SK-N-SH treated with all-trans-retinoic acid at 6 μM for 48 hours (cell line): ENCODE data around the gene CEACAM18.

ENCODE experiments used
- ATAC-seq: fragments of 200-7000 bp; cut with Tn5 transposase; 3 replicates; pipeline ENCODE4 v1.9.1; 2020; ENCODE audit warnings: mild to moderate bottlenecking, moderate library complexity
- ARNTL ChIP-seq: fragments of 450-650 bp; formaldehyde crosslinking; IDR thresholded peaks from 2 replicates; pipeline ENCODE4 v1.5.0; 2020; ENCODE audit warnings: low read depth, mild to moderate bottlenecking, moderate library complexity, borderline replicate concordance
- BACH2 ChIP-seq: fragments of 250-450 bp; sonication (Bioruptor Pico); IDR thresholded peaks from 2 replicates; pipeline ENCODE4 v1.9.0; 2021; ENCODE audit warnings: mild to moderate bottlenecking, borderline replicate concordance
- CREB5 ChIP-seq: fragments of 250-450 bp; sonication (Bioruptor Pico); IDR thresholded peaks from 2 replicates; pipeline ENCODE4 v1.5.1; 2020; ENCODE audit warnings: low read depth, mild to moderate bottlenecking, moderate library complexity
- CSDC2 ChIP-seq: fragments of 250-450 bp; sonication (Bioruptor Pico); IDR thresholded peaks from 2 replicates; pipeline ENCODE4 v1.5.0; 2020; ENCODE audit warnings: mild to moderate bottlenecking, moderate library complexity
- CSRNP3 ChIP-seq: fragments of 250-450 bp; sonication (Bioruptor Pico); IDR thresholded peaks from 2 replicates; pipeline ENCODE4 v1.5.1; 2021; ENCODE audit warnings: mild to moderate bottlenecking, moderate library complexity
- ESRRG ChIP-seq: fragments of 250-450 bp; sonication (Bioruptor Pico); IDR thresholded peaks from 2 replicates; pipeline ENCODE4 v1.6.1; 2021; ENCODE audit warnings: mild to moderate bottlenecking
- GLIS3 ChIP-seq: fragments of 250-450 bp; sonication (Bioruptor Pico); IDR thresholded peaks from 2 replicates; pipeline ENCODE4 v1.5.0; 2020; ENCODE audit warnings: mild to moderate bottlenecking, moderate library complexity
- ISL1 ChIP-seq: fragments of 250-450 bp; sonication (Bioruptor Pico); IDR thresholded peaks from 2 replicates; pipeline ENCODE4 v2.1.2; 2022; ENCODE audit warnings: mild to moderate bottlenecking, moderate library complexity
- OSR1 ChIP-seq: fragments of 250-450 bp; sonication (Bioruptor Pico); IDR thresholded peaks from 2 replicates; pipeline ENCODE4 v1.8.0; 2022; ENCODE audit warnings: moderate library complexity, mild to moderate bottlenecking, inconsistent platforms
- POU6F1 ChIP-seq: fragments of 250-450 bp; sonication (Bioruptor Pico); IDR thresholded peaks from 2 replicates; pipeline ENCODE4 v1.8.0; 2021; ENCODE audit warnings: low read depth, mild to moderate bottlenecking, moderate library complexity, borderline replicate concordance
- PPARA ChIP-seq: fragments of 250-450 bp; sonication (Bioruptor Pico); IDR thresholded peaks from 2 replicates; pipeline ENCODE4 v1.5.0; 2020; ENCODE audit warnings: mild to moderate bottlenecking, borderline replicate concordance
- RARB ChIP-seq: fragments of 250-450 bp; sonication (Bioruptor Pico); IDR thresholded peaks from 2 replicates; pipeline ENCODE4 v1.8.0; 2021; ENCODE audit warnings: mild to moderate bottlenecking, moderate library complexity
- SNAI2 ChIP-seq: fragments of 250-450 bp; sonication (Bioruptor Pico); IDR thresholded peaks from 2 replicates; pipeline ENCODE4 v1.5.0; 2020; ENCODE audit warnings: mild to moderate bottlenecking, moderate library complexity
- TCF4 ChIP-seq: fragments of 250-450 bp; sonication (Bioruptor Pico); IDR thresholded peaks from 2 replicates; pipeline ENCODE4 v1.8.0; 2021; ENCODE audit warnings: mild to moderate bottlenecking, moderate library complexity, borderline replicate concordance
- TOX ChIP-seq: fragments of 250-450 bp; sonication (Bioruptor Pico); IDR thresholded peaks from 2 replicates; pipeline ENCODE4 v1.8.0; 2021; ENCODE audit warnings: mild to moderate bottlenecking, moderate library complexity, borderline replicate concordance
- ZC3H10 ChIP-seq: fragments of 250-450 bp; sonication (Bioruptor Pico); IDR thresholded peaks from 2 replicates; pipeline ENCODE4 v1.5.1; 2021; ENCODE audit warnings: mild to moderate bottlenecking, moderate library complexity
- ZFP3 ChIP-seq: fragments of 250-450 bp; sonication (Bioruptor Pico); IDR thresholded peaks from 2 replicates; pipeline ENCODE4 v1.5.0; 2020; ENCODE audit warnings: mild to moderate bottlenecking, moderate library complexity
- ZFP30 ChIP-seq: fragments of 450-650 bp; formaldehyde crosslinking; IDR thresholded peaks from 2 replicates; pipeline ENCODE4 v1.5.0; 2022; ENCODE audit warnings: mild to moderate bottlenecking, moderate library complexity
- ZNF565 ChIP-seq: fragments of 450-650 bp; formaldehyde crosslinking; conservative IDR thresholded peaks from 2 replicates; pipeline ENCODE4 v1.5.0; 2020; ENCODE audit warnings: low read depth, mild to moderate bottlenecking, moderate library complexity
- ZNF70 ChIP-seq: fragments of 450-650 bp; formaldehyde crosslinking; IDR thresholded peaks from 2 replicates; pipeline ENCODE4 v1.5.0; 2020; ENCODE audit warnings: mild to moderate bottlenecking, moderate library complexity
- ZNF8 ChIP-seq: fragments of 450-650 bp; formaldehyde crosslinking; IDR thresholded peaks from 2 replicates; pipeline ENCODE4 v1.5.0; 2020; ENCODE audit warnings: mild to moderate bottlenecking, moderate library complexity
- TF ChIP-seq, protein P1 (sequence below): fragments of 250-450 bp; sonication (Bioruptor Pico); IDR thresholded peaks from 2 replicates; pipeline ENCODE4 v1.8.0; 2020; ENCODE audit warnings: mild to moderate bottlenecking, moderate library complexity, borderline replicate concordance
- TF ChIP-seq, protein P2 (sequence below): fragments of 250-450 bp; sonication (Bioruptor Pico); IDR thresholded peaks from 2 replicates; pipeline ENCODE4 v1.5.0; 2020; ENCODE audit warnings: mild to moderate bottlenecking, moderate library complexity

Gene CEACAM18

GRCh38 chr19:51485960-51486660, 7.8 kb downstream of the CEACAM18 start (continued):
- TF ChIP-seq CREB5 (no peak), CSRNP3 (CRISPR knock-in tag) (no peak)

DNA sequence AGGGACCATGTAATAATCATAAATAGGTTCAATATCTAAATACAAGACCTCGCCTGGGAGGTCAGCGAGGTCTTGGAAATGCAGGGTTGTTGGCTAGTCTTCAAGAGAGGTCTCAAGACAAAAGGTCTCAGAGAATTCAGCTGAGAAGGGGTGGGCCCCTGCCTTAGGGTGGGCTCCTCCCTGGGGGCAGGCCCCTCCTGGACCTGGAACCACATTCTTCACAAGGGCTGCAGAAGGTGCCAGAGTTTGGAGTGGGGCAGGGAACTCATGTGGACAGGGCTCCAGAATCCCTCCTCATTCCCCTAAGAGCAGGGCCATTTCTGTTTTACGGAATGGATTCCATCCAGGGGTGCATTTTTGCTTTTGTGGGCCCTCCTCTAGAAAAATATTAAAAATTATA, 10.2 kb downstream of the CEACAM18 start:
- no peak for TF ChIP-seq ZNF565 (CRISPR knock-in tag)
- TF ChIP-seq CREB5 = no peak
- TF ChIP-seq ZNF8 (CRISPR knock-in tag) = no peak
- TF ChIP-seq, protein P1, sequence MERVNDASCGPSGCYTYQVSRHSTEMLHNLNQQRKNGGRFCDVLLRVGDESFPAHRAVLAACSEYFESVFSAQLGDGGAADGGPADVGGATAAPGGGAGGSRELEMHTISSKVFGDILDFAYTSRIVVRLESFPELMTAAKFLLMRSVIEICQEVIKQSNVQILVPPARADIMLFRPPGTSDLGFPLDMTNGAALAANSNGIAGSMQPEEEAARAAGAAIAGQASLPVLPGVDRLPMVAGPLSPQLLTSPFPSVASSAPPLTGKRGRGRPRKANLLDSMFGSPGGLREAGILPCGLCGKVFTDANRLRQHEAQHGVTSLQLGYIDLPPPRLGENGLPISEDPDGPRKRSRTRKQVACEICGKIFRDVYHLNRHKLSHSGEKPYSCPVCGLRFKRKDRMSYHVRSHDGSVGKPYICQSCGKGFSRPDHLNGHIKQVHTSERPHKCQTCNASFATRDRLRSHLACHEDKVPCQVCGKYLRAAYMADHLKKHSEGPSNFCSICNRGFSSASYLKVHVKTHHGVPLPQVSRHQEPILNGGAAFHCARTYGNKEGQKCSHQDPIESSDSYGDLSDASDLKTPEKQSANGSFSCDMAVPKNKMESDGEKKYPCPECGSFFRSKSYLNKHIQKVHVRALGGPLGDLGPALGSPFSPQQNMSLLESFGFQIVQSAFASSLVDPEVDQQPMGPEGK (CRISPR knock-in tag) = no peak
- TF ChIP-seq ARNTL (CRISPR knock-in tag) = no peak
- TF ChIP-seq POU6F1 (CRISPR knock-in tag) = no peak
- TF ChIP-seq ZC3H10 = no peak
- no peak for TF ChIP-seq ZNF70 (CRISPR knock-in tag)
- TF ChIP-seq TCF4 (CRISPR knock-in tag) = no peak
- TF ChIP-seq CSDC2 = no peak
- TF ChIP-seq OSR1 (CRISPR knock-in tag) = no peak
- TF ChIP-seq BACH2 = no peak
- no peak for TF ChIP-seq ESRRG
- no peak for TF ChIP-seq SNAI2 (CRISPR knock-in tag)
- no peak for TF ChIP-seq GLIS3 (CRISPR knock-in tag)
- ATAC-seq = no peak

- ATAC-seq = no peak
- no peak for TF ChIP-seq CSRNP3 (CRISPR knock-in tag)
- no peak for TF ChIP-seq ZNF8 (CRISPR knock-in tag)
These were observed 10.8 kb downstream of the CEACAM18 start for GRCh38 chr19:51489113-51489512.

DNA sequence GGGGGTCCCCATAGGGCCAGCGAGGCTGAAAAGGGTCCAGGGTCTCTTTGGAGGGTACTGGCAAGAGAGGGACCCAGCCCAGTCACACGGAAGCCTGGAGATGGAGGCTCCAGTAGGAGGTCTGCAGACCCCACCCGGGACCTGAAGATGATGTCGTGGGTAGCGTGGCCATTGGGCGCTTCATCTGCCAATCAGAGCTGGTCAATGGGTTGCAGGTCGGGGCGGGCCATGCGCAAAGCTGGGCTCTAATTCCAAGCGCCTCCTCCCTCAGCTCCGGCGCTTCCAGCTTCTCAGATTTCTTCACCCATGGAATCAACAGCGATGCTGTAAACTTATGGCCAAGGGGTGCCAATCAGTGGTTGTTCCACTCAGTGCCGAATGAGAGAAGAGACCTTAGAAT, 12.3 kb downstream of the CEACAM18 start:
- no peak for ATAC-seq
- TF ChIP-seq SNAI2 (CRISPR knock-in tag) = no peak
- TF ChIP-seq GLIS3 (CRISPR knock-in tag) = no peak
- no peak for TF ChIP-seq TOX (CRISPR knock-in tag)
- no peak for TF ChIP-seq ISL1
- TF ChIP-seq RARB = no peak
- no peak for TF ChIP-seq PPARA (CRISPR knock-in tag)
- TF ChIP-seq OSR1 (CRISPR knock-in tag) = no peak
- no peak for TF ChIP-seq ZNF70 (CRISPR knock-in tag)
- no peak for TF ChIP-seq BACH2
- TF ChIP-seq, protein P2, sequence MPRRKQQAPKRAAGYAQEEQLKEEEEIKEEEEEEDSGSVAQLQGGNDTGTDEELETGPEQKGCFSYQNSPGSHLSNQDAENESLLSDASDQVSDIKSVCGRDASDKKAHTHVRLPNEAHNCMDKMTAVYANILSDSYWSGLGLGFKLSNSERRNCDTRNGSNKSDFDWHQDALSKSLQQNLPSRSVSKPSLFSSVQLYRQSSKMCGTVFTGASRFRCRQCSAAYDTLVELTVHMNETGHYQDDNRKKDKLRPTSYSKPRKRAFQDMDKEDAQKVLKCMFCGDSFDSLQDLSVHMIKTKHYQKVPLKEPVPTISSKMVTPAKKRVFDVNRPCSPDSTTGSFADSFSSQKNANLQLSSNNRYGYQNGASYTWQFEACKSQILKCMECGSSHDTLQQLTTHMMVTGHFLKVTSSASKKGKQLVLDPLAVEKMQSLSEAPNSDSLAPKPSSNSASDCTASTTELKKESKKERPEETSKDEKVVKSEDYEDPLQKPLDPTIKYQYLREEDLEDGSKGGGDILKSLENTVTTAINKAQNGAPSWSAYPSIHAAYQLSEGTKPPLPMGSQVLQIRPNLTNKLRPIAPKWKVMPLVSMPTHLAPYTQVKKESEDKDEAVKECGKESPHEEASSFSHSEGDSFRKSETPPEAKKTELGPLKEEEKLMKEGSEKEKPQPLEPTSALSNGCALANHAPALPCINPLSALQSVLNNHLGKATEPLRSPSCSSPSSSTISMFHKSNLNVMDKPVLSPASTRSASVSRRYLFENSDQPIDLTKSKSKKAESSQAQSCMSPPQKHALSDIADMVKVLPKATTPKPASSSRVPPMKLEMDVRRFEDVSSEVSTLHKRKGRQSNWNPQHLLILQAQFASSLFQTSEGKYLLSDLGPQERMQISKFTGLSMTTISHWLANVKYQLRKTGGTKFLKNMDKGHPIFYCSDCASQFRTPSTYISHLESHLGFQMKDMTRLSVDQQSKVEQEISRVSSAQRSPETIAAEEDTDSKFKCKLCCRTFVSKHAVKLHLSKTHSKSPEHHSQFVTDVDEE = no peak
- no peak for TF ChIP-seq ZC3H10
- no peak for TF ChIP-seq ZFP3
- TF ChIP-seq CSRNP3 (CRISPR knock-in tag) = no peak
- no peak for TF ChIP-seq CSDC2
- no peak for TF ChIP-seq ZFP30 (CRISPR knock-in tag)
- no peak for TF ChIP-seq ARNTL (CRISPR knock-in tag)
